Lower leg skin (tissue), 3 donors: ENCODE results near the gene MAPK9.

Experiments
- CTCF ChIP-seq, 3 donors: fragments of 450-650 bp; IDR thresholded peaks; one replicate each; pipeline ENCODE4 v1.5.1; 2016; ENCODE audit warnings: antibody characterized with exemption in 3 of 3, mild to moderate bottlenecking in 3 of 3, moderate library complexity in 2 of 3
- POLR2A ChIP-seq, 2 donors: fragments of 450-650 bp; IDR thresholded peaks; one replicate each; pipeline ENCODE4 v1.6.1; 2016 to 2017; ENCODE audit warnings: antibody characterized with exemption in 2 of 2, mild to moderate bottlenecking in 1 of 2, moderate library complexity in 1 of 2

- TF ChIP-seq CTCF (IDR thresholded peaks at IDR 0.05) (no peak), POLR2A (IDR thresholded peaks at IDR 0.05) (no peak)
Measured at GRCh38 chr5:180294913-180295555, 3.2 kb upstream of the MAPK9 start.
